HG03469 (cell line): ENCODE measurements around the gene FKBP7.
"Not testable (repeated sequence)": the region's sequence is repeated elsewhere in the genome, so short reads cannot be mapped to it uniquely, and the experiment has no call there.

Experiments
- ATAC-seq: cut with Tn5 transposase; IDR thresholded peaks from one replicate; pipeline ENCODE4 v1.9.1; 2021; ENCODE audit warnings: mild to moderate bottlenecking, moderate library complexity, moderate number of reproducible peaks; ENCODE audit not compliant: unreplicated experiment

Gene FKBP7

DNA sequence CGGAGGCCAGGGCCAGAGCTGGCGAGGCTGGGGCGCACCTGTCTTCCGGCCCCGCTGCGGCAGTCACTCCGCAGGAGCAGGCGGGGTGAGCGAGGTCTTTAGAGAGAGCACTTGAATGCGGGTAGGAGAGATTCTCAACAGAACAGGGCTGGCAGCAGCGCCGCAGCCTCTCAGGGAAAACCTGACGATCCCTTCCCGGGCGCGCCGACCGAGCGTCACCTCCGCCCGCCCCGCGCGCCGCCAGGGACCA, 28.0 kb downstream of the FKBP7 start:
- ATAC-seq = peak; percentile 32

DNA sequence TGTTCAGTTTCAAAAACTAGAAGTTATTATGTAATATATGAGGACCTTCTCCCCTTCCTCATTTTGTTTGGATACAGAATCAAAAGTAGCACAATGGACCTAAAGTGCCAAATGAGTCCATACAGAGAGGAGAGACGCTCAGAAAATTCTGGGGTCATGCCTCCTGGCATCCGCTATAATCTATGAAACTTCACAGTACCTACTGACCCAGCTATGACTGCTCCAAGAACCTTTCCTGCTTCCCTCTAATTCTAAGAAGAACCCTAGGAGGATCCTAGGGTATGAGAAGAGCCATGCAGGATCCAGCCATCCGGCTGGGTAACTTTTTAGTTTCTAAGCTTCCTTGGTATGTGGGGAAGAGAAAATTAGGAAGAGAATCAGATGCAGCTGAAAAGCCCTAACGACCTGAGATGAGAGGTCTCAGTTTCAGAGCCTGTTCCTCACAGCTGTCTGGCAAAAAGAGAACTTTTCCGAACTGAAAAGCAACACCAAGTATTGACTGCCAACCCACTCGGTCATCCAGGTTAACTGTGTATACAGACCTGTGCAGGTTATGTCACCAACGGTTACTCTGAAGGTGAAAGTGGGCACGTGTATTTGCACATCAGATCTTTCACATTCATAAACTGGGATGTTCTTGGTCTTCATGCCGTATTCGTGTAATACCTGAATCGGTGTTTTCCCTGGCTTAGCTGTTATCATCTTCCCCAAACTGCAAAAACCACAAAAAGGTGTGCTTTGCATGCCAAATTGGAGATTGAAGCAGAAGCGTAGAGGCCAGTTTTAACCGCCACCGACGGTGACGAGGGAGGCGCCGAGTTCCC, 28.5 kb downstream of the FKBP7 start:
- peak; percentile 4 for ATAC-seq

DNA sequence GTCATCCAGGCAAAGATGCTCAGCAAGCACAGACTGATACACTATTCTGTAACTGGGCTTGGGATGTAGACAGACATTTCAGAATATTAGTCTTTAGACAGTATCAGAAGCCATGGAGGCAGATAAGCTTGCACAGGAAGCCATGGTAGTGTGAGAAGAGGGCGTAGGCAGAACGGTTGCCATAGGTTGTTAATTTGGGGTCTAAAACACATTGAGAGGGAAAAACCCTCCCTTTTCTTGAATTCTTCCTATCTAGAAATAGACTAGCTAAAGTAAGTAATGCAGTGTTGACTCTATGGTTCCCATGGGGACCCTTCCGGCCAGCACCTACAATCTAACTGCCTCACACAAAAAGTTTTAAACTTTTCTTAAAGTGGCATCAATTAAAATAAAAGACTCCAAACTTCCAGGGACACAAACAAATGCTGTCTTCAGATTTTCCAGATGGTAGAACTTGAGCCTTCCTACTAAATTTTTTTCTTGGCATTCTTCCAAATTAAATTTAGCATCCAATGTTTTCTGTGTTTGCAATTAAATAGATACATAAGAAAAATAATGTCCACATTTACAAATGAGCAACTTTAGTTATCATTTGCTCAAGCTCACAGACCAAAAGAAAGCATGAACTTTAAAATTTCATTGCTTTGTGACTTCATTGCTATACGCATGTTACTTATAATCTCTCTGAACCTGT, 29.3 kb downstream of the FKBP7 start:
- no peak for ATAC-seq

DNA sequence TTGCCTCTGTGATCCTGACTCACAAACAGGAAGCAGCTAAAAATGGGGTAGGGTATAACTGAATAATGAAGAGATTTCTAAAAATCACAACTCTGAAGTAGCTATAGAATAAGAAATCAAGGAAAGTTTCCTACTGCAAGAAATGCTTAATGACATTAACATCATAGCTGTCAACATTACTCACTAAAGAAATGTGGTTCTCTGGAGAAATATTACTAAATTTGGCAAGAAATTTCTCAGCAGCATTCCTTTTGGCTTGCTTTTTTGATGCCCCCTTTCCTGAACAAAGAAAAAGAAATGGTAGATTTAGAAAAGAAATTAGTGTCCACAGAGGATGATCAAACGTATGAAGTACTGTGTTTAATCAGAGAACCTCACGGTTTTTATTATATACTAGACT, 37.0 kb downstream of the FKBP7 start:
- ATAC-seq = no peak

DNA sequence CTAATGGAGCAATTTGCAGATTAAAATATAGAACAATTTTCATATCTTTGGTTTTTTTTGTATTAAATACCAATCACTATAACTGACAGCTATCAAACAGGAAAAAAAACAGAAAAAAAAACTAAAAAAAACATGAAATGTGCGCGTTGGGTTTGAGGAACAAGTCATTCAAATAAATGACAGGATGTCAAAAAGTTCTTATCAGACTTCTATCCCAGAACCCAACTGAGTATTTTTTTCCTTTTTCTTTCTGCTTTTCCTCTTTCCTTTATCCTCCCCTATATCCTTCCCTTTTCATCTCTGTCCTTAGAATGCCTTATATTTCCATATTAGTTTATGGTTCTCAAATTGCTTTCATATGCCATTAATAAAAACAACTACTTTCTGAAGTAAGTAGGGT, 41.7 kb downstream of the FKBP7 start:
- ATAC-seq = no peak

DNA sequence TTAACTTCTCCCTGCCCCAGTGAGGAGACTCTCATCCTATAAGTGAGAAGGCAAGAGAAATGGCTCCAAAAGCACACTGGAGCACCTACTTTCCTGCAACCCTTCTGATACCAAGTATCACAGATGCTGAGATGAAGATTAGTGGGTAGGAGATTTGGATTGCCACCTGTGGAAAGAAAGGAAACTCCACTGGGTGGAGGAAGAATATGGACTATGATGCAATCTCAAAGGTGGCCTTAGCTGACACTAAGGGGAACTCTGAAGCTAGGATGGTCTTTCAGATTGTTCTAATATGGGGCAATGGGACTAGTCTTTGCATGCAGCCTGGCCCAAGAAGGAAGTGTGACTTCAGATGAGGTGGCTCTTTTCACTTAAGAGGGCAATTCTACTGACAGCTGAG, 49.1 kb downstream of the FKBP7 start:
- ATAC-seq = no peak

DNA sequence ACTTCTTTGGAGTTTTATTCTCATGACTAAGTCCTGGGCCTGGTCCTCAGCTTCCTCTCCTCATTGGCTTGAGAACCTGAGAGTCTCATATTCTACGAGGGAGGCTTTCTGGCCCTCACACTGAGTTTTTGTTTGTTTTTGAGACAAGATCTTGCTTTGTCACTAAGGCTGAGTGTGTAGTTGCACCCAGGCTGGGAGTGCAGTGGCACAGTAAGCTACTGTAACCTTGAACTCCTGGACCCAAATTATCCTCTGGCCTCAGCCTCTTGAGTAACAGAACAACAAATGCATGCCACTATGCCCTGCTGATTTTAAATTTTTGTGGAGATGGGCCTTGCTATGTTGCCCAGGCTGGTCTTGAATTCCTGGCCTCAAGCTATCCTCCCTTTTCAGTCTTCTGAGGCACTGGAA, 50.0 kb downstream of the FKBP7 start:
- no peak for ATAC-seq

DNA sequence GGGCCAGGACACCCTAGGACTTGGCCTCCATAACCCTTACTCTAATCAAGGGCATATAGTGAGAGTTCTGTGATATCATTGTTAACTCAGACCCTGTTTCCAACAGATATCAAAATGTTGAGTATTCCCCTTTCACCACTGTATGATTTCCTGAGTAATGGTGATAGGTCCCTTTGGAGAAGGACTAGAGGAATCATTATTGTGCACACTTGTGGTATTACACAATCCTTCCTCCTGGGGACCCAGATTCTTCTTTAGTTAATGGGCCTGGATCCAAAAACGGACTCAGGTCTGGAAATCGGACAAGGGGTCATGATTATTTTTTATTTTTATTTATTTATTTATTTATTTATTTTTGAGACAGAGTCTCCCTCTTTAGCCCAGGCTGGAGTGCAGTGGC, 50.9 kb downstream of the FKBP7 start:
- no peak for ATAC-seq

DNA sequence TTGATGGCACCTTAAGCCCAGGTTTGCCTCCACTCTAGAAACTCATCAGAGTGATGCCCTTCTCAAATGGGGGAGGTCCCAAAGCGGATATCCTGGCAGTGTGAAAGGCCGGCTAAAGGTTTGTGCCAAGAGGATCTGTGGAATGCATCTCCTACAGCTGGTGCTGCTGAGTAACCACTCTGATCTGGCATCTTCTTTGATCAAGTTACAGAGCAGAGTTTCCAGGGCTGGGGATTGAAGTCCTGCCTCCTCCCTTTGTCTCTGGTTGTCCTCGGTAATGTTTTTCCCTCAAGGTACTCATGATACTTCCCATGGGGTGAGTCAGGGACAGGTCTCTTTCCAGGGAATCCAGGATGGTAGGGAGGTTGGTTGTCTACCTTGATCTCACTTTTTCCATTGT, 52.0 kb downstream of the FKBP7 start:
- no peak for ATAC-seq

DNA sequence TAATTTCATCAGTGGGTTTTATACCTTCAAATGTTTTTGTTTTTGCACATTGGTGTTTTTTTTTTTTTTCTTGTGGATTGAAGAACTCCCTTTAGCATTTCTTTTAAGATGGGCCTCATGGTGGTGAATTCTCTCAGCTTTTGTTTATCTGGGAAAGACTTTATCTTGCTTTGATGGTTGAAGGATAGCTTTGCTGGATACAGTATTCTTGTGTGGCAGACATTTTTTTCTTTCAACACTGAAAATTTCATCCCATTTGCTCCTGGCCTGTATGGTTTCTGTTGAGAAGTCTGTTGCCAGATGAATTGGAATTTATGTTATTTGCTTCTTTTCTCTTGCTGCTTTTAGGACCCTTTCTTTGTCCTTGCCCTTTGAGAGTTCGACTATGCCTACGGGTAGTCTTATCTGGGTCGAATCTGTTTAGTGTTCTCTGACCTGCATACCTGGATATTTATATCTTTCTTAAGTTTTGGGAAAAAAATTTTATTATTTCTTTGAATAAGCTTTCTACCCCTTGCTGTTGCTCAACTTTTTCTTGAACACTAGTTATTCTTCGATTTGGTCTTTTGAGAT, 53.1 kb downstream of the FKBP7 start:
- no peak for ATAC-seq

DNA sequence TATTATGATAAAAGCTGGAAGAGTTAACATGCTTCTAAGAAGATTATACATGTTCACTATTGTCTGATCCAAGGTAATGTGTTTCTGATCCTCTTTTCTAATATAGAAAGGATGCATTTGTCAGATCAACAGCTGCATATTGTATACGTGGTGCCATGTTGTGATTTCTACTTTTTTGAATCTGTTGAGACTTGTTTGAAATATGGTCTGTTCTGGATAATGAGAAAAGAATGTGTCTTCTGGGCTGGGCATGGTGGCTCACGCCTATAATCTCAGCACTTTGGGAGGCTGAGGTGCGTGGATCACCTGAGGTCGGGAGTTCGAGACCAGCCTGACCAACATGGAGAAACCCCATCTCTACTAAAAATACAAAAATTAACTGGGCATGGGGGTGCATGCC, 54.7 kb downstream of the FKBP7 start:
- not testable (repeated sequence) for ATAC-seq

DNA sequence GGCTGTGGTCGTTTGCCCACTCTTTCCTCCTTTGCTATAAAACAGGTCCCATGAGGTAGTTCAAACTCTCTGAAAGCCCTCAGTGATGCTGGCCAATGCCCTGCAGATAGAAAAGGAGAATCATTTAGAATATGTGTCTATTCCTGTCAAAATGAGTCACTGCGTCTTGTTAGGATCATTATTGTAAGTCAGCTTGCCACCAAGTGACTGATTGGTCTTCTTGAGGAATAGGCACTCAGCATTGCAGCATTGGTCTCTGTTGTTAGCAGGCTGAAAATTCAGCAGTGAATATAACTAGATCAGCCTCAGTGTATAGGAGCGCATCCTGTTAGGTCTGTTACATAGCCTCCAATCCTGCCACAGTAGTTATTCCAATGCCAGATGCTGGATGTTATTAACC, 56.3 kb downstream of the FKBP7 start:
- no peak for ATAC-seq

DNA sequence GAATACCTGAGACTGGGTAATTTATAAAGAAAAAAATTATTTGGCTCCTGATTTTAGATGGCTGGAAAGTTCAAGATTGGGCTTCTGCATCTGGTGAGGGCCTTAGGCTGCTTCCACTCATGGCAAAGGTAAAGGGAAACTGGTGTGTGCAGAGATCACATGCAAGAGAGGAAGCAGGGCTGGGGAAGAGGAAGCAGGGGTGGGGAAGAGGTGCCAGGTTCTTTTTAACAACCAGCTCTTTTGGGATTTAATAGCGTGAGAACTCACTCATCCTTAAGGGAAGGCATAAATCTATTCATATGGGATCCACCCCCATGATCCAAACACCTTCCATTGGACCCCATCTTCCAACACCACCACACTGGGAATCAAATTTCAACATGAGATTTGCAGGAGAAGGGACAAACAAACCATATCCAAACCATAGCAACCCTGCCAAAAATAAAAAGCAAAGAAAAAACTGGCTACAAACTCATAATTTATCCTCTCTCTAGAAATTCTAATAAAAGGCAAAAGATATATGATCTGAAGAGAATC, 57.9 kb downstream of the FKBP7 start:
- ATAC-seq = no peak

DNA sequence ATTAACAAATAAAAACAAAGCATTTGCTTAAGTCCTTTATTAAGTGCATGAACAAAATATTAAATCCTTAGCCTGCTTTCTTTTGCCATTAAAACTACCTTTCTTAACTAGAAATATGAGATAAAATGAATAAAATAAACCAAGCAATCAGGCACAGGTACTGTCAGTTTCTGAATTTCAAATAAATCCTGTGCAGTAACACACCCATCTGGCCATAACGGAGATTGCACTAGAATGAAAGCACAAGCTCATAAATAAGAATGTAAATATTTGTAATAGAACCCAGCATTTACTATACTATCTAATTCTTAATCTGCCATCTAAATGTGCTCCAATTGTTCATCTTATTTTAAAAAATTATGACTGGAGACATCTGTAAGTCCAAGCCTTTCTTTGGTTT, 59.3 kb downstream of the FKBP7 start:
- ATAC-seq = no peak

DNA sequence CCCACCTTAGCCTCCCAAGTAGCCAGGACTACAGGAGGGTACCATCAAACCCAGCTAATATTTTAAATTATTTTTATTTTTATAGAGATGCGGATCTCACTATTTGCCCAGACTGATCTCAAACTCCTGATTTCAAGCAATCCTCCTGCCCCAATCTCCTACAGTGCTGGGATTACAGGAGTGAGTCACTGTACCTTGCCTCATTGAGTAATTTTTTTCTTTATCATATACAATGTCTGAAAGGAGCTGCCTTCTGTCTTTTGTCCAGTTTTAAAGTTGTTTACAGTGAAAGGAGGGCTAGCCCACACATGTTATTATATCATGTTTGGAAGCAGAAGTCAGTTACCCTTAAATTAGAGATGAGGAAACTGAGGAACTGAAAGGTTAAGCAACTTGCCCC, 60.0 kb downstream of the FKBP7 start:
- ATAC-seq = no peak

DNA sequence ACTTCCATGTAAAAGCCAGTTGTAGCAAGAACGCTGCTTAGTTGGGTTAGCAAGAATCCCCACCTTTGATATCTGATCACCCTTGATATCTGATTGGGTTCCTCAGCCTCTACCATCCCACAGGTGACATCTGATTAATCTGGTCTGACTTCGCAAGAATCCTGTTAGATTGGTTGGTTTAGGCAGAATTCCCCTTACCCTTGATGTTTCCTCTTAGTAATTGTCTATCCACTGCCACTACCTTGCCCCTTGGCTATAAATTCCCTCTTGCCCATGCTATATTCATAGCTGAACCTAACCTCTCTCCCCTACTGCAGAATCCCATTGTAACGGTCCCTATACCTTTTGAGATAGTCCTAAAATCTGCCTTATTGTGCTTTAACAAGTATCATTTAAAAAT, 60.5 kb downstream of the FKBP7 start:
- ATAC-seq = no peak

DNA sequence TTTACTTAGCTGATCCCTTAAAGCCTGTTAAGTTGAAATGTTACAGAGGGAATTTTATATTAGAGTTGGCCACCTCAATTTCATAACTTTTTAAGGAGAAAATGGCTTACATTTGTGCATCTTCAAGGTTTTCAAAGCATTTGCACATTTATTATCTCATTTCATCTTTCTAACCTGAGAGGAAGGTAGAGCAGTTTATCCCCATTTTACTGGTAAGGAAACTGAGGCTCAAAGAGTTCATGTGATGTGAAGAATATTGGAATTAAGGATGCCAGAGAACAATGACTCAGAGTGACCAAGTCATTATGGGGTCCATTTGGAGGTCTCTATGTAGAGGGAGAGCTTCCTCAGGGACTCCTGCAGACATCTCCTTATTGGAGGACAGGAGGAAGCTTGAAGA, 62.4 kb downstream of the FKBP7 start:
- ATAC-seq = no peak

DNA sequence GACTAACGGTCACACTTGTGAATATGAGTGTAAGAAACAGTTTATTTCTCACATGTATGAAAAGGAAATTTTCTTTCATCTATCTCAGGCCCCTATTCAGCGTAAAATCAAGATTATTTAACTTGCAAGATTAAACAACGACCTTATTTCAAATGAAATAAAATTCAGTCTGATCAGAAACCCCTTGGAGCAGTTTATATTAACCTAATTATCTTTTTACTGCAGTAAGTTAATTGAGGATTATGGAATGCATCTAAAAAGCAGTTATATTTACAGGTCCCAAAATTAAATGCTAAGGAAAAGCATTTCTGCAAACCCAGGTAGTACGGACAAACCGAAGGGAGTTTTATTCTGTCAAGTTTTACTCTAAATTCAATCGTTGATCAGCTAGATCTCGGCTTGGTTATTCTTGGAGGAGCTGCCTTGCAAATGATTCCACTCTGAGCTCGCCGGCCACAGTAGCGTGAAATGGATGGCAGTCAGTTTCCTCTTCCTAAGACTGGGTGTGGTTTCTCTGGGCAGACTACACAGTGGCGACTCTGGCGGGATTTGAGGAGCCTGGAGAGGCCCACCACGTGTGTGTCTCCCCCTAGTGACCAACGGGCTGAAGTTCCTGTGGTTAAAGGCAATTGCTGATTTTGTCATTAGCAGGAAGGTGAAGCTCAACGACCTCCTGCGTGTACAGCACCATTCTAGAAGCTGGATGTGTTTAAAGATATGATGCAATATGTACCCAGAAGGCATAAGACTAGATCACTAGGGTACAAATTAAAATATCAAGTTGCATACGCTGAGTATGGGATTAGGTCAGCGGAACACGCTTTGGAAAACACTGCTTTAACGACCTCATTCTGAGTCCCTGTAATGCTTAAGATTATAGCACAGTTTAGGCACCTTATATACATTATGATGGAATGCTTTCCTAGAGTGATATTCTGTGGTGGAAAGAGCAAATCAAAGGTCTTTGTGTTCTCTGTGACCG, 63.8 kb downstream of the FKBP7 start:
- peak; percentile 83 for ATAC-seq
